NCI-H524 (cell line): ENCODE results near the gene PLAAT3.
"Not testable (repeated sequence)": the region's sequence is repeated elsewhere in the genome, so short reads cannot be mapped to it uniquely, and the experiment has no call there.

Experiments used
- DNase-seq, 2 experiments: peaks; one replicate each; lab custom pipeline; 2025; lab: John Stamatoyannopoulos, UW

The PLAAT3 gene

DNA sequence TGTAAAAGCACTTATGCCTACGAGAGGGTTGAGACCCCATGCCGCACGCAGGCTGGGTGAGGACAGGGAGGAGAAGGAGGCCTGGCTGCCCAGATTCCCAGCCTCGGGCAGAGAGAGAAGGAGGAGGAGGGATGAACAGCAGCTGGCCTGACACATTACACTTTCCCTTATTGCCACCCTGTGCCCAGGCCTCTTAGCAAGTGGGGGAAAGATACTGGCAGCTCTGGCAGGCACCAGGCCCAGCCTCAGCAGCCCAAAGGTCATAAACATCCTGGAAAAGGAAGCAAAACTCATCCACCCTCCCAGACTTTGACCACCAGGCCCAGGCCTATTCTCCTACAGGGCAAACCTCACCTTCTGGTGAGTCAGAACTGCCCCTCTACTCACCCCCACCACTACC is 4.7 kb downstream of the PLAAT3 start:
- no peak for DNase-seq

DNA sequence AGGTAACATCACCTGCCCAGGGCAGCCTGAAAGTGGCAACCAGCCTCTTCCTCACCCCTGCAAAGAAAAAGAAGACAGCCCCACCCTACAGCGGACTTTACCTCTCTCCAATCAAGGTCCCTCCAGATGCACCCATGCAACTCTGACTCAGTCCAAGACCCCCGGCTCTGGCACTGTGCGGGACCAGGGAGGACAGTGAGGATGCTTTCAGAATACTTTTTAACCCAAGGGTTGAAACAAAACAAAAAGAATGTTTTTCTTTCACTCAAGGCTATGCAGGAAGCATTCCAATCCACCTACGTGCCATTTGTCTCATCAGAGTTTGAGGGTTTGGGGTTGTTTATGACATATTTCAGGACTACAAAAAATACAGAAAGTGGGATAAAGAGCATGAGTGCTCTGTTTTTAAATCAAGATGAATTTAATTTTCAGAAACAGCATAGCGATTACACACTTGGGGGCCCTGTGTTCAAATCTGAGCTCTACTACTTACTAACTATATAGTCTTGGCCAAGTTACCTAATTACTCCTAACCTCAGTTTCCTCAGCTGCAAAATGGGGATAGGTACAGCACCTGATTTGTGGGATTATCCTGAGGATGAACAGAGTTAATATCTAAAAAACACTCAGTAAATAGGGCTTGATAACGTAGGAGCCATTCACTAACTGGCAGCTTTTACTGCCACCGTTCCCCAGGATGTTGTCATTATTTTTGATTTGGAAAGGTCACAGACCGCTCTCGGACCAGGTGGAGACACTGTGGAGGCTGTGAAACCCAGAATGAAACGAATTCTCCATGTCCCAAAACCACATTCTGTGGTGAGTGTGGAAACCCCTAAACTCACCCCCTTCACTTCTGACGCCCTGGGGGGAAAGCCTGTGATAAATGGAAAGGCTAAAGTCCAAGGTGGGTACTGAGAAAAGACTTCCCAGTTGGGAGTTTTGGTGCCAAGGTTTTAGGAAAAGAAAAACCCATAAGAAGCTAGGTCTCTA is 5.6 kb downstream of the PLAAT3 start:
- no peak for DNase-seq

DNA sequence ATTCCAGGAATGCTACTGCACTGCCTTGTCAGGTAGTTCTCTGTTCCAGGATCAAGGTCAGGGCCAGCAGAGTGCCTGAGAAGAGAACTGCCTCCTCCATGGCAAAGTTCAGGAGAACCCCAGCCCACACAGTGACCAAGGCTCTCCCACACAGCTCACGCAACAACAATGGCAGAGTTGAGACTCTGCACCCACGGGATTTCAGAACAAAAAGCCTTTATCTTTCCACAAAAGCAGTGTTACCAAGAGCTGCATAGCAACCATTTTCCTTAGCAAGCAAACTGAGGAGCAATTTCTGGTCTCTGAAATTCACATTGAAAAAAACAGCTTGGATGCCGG is 11.1 kb downstream of the PLAAT3 start:
- no peak for DNase-seq

DNA sequence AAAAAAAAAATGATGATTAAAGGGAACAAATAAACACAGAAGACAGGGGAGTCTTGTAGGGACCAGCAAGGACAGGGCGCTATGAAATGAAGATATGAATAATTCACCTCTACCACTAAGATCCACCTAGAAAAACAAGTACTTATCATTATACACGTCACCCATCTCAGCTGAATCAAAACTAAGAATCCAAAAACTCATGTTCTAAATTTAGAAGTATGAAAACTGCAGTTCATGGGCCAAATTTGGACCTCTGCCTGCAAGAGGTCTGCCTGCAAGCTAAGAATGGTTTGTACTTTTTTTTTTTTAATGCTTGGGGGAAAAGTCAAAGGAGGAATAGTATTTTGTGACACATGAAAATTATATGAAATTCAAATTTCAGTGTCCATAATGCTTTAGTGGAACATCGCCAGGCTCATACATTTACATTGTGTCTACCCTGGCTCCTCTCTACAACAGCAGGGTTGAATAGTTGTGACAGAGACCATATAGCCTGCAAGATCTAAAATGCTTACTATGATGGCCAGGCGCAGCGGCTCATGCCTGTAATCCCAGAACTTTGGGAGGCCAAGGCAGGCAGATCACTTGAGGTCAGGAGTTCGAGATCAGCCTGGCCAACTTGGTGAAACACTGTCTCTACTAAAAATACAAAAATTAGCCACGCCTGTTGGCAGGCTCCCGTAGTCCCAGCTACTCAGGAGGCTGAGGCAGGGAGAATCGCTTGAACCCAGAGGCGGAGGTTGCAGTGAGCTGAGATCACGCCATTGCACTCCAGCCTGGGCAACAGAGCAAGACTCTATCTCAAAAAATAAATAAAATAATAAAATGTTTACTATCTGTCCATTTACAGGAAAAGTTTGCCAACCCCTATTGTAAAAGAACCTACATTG is 11.7 kb downstream of the PLAAT3 start:
- DNase-seq: not testable (repeated sequence)

DNA sequence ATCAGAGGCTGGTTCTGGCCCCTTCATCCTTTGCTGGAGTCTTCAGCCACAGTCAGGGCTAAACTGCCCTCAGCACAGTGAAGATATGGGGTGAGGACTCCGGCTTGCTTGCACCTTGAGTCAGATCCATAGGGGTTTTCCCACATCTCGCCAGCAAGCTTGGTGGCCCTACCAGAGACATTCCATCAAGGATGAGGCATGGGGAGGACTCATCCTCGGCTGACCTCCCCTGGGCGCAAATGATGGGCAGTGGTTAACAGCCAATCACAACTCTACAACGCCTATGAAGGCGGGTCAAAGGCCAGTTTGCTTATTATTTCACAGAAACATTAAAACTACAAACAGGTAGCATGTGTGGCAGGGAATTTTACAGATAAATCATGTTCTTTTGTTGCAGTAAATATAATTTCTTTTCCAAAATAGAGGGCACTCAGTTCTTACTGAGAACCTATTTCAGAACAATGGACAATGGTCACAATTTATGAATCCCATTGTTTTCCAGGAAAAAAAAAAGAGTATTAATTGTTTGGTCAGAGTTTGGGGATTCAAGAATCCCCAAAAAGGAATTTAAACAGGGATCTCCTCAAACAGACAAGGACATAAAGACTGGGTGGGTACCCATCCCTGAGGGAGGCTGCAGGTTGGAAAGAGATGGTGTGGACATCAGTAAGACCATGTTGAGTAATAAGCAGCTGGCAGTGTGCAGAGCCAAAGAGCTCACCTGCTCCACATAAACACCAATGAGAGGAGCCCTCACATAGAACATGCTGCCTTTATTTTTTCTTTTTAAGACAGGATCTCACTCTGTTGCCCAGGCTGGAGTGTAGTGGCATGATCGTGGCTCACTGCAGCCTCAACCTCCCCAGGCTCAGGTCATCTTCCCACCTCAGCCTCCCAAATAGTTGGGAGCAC is 14.8 kb downstream of the PLAAT3 start:
- DNase-seq: no peak

DNA sequence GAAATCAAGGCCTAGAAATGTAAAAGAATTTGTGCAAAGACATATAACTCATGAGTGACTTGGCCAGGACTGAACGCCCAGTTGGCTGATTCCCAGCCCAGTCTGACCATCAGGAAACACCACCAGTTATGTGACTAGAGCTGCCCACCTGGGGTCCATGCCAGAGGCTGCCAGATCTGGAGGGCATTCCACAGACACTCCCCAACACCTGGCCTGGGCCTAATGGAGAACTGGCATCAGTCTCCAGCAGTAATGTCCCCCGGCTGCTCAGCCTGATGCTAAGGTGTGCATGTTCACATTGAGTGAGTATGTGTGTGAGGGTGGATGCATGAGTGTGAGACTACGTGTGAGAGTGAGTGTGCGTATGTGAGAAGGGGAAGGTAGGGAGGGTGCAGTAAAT is 15.7 kb downstream of the PLAAT3 start:
- no peak for DNase-seq

DNA sequence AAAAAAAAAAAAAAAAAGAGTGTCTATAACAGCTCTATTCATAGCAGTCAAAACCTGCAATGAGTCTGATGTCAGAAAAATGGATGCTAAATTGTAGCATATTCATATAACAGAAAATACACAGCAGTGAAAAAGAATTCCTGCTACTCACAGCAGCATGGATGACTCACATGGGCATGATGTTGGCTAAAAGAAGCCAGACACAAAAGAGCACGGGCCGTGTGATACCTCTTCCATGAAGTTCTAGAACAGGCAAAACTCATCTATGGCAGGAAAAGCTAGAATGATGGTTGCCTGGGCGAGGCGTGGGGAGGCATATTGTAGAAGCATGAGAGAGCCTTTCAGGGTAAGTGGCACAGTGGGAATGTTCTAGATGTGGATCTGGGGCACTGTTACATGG is 18.9 kb downstream of the PLAAT3 start:
- DNase-seq: no peak

DNA sequence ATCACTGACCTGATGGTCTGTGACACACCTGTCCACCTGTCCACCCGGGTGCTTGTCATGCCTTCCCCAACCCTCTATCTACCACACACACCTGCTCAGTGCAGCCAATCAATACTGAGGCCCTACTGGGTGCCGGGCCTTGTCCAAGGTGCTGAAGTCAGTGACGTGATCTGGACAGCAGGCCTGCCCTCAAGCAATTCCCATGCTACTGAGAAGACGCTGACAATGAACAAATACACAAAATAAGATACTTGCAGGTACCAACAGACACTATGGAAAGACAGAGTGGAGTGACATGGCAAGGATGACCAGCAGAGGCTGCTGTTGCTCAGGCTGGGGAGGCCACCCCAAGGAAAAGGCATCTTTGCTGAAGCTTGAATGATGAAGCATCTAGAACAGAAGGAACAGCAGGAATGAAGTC is 21.2 kb downstream of the PLAAT3 start:
- DNase-seq: peak in 1 of 2 experiments; percentile 23

DNA sequence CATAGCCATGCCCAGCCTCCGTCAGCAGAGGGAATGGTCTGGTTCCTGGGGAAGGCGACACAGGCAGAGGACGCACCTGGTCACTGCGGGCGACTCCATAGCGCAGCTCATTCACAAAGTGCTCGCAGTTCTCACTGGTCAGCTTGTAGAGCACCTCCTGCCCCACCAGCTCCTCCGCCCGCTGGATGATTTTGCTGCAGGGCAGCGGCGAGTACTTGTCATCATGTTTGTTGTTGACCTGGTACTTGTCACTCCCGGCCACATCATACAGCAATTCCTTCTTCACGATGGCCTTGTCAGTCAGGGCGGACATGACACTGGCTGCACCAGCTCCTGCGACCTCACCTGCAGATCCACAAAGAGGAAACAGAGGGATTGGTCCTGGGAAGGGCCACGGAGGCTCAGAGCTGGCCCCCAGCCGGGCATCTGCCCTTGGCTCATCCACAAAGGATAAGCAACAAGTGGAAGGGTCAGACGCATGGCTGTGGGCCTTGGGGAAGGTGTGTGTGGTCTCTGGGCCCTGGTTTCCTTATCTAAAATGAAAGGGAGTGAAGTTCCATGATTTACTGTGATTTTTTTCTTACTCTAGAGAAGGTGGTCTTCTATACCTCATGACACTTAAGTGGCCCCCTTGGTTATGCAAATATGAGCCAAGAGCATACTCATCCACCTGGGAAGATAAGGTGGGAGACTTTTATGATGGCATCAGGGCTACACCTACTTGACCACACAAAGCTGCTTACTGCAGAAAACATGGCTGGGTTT is 24.0 kb downstream of the PLAAT3 start:
- DNase-seq: no peak

DNA sequence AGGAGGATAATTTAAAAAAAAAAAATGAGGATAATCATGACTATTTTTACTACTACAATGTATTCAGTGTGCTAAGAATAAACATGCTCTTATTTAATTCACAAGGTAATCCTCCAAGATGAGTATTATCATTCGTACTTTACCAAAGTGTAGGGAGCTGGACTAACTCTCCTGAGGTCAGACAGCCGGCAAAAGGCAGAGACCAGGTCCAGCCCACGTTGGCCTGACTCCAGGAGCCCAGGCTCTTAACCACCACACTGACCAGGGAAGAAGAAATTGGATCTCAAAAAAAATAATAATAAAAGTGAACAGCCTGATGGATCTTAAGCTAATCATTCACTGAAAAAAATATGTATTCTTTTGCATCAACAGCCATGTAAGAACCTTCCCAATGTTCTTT is 25.2 kb downstream of the PLAAT3 start:
- no peak for DNase-seq

DNA sequence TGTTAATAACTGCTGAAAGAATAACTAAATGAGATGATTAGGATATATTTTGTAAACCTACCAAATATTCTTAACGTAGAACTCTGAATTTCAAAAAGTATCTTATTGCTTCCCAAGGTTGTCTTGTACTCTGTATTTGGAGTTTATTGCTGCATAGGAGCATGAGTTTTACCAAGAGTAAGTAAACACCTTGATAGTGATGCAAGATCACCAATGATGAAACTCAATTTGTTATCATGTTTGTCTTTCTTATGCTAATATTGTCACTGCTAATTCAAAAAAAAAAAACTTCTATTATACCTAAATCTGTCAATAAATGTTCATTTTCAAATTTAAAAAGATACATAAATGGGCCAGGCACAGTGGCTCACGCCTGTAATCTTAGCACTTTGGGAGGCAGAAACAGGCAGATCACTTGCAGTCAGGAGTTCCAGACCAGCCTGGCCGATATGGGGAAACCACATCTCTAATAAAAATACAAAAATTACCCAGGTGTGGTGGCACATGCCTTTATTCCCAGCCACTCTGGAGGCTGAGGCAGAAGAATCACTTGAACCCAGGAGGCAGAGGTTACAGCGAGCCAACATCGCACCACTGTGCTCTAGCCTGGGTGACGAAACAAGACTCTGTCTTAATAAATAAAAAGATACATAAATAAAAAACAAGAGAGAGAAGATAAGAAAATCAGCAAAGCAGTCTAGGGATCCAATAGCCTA is 27.6 kb downstream of the PLAAT3 start:
- DNase-seq: no peak

DNA sequence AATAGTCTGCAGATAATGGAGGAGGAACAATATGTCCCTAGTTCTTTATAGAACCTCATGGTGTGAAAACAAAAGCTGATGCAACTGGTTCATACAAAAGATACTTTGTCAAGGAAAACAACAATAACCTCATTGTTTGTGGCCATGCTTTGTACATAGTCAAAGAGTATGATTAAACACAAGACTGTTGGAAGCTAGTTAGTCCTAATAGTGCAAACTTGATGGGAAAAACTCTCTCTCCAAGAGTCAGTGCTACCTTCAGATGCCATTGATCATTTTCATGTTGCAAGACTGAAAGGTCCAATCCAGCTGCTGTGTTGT is 30.9 kb downstream of the PLAAT3 start:
- DNase-seq: no peak

DNA sequence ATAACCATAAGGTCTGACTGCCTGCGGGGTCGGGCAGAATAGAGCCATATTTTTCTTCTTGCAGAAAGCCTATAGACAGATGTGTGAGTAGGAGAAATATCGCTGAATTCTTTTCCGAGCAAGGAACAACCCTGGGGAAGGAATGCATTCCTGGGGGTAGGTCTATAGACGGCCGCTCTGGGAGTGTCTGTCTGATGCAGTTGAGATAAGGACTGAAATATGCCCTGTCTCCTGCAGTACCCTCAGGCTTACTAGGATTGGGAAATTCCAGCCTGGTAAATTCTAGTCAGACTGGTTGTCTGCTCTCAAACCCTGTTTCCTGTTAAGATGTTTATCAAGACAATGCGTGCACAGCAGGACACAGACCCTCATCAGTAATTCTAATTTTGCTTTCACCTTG is 33.0 kb downstream of the PLAAT3 start:
- DNase-seq: not testable (repeated sequence)

DNA sequence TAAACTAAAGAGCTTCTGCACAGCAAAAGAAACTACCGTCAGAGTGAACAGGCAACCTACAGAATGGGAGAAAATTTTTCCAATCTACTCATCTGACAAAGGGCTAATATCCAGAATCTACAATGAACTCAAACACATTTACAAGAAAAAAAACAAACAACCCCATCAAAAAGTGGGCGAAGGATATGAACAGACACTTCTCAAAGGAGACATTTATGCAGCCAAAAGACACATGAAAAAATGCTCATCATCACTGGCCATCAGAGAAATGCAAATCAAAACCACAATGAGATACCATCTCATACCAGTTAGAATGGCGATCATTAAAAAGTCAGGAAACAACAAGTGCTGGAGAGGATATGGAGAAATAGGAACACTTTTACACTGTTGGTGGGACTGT is 35.4 kb downstream of the PLAAT3 start:
- not testable (repeated sequence) for DNase-seq

DNA sequence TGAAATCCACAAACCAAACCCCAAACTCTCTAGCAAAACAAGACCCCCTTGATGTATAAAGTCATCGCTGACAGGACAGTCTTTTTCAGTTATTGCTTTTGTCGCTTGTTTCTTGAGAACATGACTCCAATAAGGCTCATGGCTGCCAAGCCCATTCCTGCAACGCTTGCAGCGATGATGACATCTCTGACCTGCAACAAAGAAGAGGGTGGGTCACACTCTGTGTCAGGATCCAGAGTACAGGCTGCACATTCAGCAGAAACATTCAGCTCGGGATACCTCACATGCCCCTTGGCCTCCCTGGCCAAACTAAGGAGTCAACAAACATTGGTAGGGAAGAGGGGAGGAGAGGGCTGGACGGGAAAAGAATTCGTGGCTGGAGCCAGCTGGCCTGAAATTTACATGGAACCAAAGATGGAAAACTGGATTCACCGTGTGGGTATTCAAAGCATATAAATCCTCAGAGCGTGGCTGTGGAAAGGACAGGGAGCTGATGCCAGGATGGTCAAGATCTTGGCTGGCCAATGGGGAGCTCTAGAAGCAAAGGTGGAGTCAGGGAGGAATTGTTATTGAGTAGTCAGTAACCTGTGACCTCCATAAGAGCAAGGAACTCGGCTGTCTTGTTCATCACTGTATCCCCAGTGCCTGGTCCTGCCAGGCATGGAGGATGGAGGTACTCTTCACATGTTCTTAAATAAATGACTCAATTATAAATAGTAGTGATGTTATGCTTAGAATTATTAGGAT is 39.2 kb downstream of the PLAAT3 start:
- no peak for DNase-seq

DNA sequence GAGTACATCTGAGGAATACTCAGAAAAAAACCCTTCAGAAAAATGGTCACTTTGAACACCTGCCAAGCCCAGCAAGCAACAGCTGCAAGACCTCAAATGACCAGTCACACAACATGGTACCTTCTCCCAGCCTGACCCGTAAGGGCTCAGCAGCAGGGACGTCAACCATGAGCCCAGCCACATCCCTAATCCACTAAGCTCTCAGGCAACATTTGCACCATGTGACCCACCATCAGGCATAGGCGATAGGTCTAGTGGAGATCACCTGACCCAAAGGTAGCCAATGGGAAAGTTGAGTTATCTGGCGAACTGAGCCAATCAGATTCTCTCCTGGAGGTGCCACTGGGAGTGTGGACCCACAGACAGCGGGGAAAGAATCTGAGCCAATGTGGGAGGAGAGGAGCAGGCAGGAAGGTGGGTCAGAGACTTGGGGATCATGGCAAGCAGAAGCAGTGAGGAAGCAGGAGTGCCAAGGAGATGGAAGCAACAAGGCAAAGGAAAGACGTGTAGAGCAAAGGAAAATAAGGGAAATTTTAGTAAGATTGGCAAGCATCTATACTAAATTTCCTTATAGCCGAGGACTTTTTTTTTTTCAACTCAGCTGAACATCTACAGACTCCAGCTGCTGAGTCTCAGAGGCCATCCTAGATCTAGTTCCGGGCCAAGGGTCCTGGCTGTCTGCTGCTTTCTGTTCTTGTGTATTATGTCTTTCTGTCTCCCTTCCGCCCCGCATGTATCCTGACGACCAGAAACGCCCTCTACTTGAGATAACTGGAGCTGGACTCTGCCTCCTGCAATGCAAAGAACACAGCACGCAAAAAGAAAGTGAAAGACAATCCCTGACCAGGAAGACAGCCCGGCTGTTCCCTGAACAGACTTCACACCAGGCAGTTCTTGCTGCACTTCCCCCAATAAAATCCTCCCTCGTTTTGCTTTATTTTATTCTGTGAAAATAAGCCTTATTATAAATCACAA is 40.1 kb downstream of the PLAAT3 start:
- DNase-seq: peak in 1 of 2 experiments; percentile 13

DNA sequence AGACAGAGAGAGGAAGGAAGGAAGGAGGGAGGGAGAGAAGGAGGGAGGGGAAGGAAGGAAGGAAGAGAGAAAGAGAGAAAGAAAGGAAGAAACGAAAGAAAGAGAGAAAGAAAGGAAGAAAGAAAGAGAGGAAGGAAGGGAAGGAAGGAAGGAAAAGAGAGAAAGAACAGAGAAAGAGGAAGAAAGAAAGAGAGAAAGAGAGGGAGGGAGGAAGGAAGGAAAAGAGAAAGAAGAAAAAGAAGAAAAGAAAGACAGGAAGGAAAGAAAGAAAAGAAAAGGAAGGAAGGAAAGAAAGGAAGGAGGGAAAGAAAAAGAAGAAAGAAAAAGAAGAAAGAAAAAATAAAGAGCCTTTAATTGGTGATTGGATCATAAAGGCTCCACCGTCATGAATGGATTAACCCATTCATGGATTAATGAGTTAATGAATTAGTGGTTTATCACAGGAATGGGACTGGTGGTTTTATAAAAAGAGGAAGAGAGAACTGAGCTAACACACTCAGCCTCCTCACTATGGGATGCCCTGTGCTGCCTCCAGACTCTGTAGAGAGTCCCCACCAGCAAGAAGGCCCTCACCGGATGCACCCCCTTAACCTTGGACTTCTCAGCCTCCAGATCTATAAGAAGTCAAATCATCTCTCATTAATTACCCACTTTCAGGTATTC is 42.1 kb downstream of the PLAAT3 start:
- no peak for DNase-seq

DNA sequence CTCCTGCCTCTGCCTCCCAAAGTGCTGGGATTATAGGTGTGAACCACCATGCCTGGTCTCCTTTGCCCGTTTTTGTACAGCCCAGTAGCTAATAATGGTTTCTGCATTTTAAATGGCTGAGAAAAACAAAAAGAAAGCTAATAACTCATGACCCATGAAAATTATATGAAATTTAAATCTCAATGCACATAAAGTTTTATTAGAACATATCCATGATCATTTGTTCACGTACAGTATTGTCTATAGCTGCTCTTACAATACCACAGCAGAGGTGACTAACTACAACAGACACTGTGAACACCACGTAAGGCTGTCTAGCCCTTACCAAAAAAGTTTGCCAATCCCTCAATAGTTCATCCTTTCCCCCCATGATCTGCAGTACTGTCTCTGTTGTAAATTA is 44.7 kb downstream of the PLAAT3 start:
- no peak for DNase-seq
